Ishikawa (cell line): ENCODE data around the gene CNPY4.

Experiments used
- CEBPB ChIP-seq: IDR thresholded peaks from 2 replicates; pipeline ENCODE4 v1.6.1; 2012
- CREB1 ChIP-seq: IDR thresholded peaks from 2 replicates; pipeline ENCODE4 v1.6.1; 2012; ENCODE audit warnings: low read depth
- EGR1 ChIP-seq: IDR thresholded peaks from 2 replicates; pipeline ENCODE4 v1.6.1; 2012
- EP300 ChIP-seq: IDR thresholded peaks from 2 replicates; pipeline ENCODE4 v1.6.1; 2012; ENCODE audit warnings: borderline replicate concordance
- FOXM1 ChIP-seq: IDR thresholded peaks from 2 replicates; pipeline ENCODE4 v1.6.1; 2012; ENCODE audit warnings: low read depth, borderline replicate concordance
- NFIC ChIP-seq: IDR thresholded peaks from 2 replicates; pipeline ENCODE4 v1.6.1; 2012
- RAD21 ChIP-seq: IDR thresholded peaks from 2 replicates; pipeline ENCODE4 v1.6.1; 2012; ENCODE audit warnings: low read depth
- TAF1 ChIP-seq: IDR thresholded peaks from 2 replicates; pipeline ENCODE4 v1.6.1; 2012; ENCODE audit warnings: low read depth, mild to moderate bottlenecking
- TCF12 ChIP-seq: IDR thresholded peaks from 2 replicates; pipeline ENCODE4 v1.6.1; 2012; ENCODE audit warnings: low read depth
- TEAD4 ChIP-seq: IDR thresholded peaks from 2 replicates; pipeline ENCODE4 v1.6.1; 2012
- USF1 ChIP-seq: IDR thresholded peaks from 2 replicates; pipeline ENCODE4 v1.6.1; 2012
- YY1 ChIP-seq: IDR thresholded peaks from 2 replicates; pipeline ENCODE4 v1.6.1; 2012; ENCODE audit warnings: low read depth
- ZBTB7A ChIP-seq: IDR thresholded peaks from 2 replicates; pipeline ENCODE4 v1.6.1; 2012; ENCODE audit warnings: low read depth
- TF ChIP-seq, protein P1 (sequence below): IDR thresholded peaks from 2 replicates; pipeline ENCODE4 v1.6.1; 2012; ENCODE audit warnings: low read depth, mild to moderate bottlenecking
- TF ChIP-seq, protein P2 (sequence below): IDR thresholded peaks from 2 replicates; pipeline ENCODE4 v1.6.1; 2012

The CNPY4 gene

GRCh38 chr7:100173806-100174495, 54.5 kb downstream of the CNPY4 start:
- TF ChIP-seq, protein P1, sequence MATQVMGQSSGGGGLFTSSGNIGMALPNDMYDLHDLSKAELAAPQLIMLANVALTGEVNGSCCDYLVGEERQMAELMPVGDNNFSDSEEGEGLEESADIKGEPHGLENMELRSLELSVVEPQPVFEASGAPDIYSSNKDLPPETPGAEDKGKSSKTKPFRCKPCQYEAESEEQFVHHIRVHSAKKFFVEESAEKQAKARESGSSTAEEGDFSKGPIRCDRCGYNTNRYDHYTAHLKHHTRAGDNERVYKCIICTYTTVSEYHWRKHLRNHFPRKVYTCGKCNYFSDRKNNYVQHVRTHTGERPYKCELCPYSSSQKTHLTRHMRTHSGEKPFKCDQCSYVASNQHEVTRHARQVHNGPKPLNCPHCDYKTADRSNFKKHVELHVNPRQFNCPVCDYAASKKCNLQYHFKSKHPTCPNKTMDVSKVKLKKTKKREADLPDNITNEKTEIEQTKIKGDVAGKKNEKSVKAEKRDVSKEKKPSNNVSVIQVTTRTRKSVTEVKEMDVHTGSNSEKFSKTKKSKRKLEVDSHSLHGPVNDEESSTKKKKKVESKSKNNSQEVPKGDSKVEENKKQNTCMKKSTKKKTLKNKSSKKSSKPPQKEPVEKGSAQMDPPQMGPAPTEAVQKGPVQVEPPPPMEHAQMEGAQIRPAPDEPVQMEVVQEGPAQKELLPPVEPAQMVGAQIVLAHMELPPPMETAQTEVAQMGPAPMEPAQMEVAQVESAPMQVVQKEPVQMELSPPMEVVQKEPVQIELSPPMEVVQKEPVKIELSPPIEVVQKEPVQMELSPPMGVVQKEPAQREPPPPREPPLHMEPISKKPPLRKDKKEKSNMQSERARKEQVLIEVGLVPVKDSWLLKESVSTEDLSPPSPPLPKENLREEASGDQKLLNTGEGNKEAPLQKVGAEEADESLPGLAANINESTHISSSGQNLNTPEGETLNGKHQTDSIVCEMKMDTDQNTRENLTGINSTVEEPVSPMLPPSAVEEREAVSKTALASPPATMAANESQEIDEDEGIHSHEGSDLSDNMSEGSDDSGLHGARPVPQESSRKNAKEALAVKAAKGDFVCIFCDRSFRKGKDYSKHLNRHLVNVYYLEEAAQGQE = no peak
- TF ChIP-seq FOXM1 (no peak), TAF1 (no peak), YY1 (no peak), TEAD4 (no peak), ZBTB7A (no peak), TCF12 (no peak), CREB1 (no peak), NFIC (no peak), USF1 (no peak), EGR1 (no peak), CEBPB (no peak), RAD21 (no peak), EP300 (no peak)
- TF ChIP-seq, protein P2, sequence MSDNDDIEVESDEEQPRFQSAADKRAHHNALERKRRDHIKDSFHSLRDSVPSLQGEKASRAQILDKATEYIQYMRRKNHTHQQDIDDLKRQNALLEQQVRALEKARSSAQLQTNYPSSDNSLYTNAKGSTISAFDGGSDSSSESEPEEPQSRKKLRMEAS = no peak

- TF ChIP-seq, protein P1 = no peak
- no peak for TF ChIP-seq YY1
Measured at GRCh38 chr7:100174582-100174981, 55.1 kb downstream of the CNPY4 start.
